T-helper 1 cell (primary cell): Measurements from ENCODE around the gene PEX13.

Experiments used
- DNase-seq, 5 donors: peaks; one replicate each; pipeline ENCODE4 v3.0.0-alpha.2; 2012 to 2020

Gene PEX13

GRCh38 chr2:61085883-61086282 is 68.4 kb downstream of the PEX13 start:
- no peak for DNase-seq

DNA sequence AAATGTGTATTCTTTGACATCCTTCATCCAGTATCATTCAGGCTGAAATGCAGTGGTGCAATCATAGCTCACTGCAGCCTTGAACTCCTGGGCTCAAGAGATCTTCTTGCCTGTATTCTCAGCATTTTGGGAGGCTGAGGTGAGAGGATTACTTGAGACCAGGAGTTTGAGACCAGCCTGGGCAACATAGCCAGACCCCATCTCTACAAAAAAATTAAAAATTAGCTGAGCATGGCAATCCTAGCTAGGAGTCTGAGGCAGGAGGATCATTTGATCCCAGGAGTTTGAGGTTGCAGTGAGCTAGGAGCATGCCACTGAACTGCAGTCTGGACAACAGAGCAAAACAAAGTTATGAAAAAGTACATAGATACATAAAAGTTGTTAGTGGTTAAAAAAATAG is 72.3 kb downstream of the PEX13 start:
- no peak for DNase-seq

GRCh38 chr2:61090386-61090921 is 72.9 kb downstream of the PEX13 start:
- no peak for DNase-seq

GRCh38 chr2:61091485-61091884 is 74.0 kb downstream of the PEX13 start:
- DNase-seq = no peak

DNA sequence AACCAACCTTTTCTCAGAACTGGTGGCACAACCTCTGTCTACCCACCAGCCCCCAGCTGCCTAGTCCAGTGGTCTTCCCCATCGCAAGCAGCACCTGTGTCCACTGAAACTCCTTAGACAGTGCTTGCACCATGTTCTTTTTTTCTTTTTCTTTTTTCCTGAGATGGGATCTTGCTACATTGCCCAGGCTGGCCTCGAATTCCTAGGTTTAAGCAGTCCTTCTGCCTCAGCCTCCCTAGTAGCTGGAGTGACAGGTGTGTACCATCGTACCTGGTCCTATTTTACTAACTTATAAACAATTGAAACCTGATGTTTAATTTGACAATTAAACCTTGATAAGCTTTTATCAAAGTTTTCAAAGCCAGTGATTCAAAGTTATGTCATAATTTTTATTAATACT is 78.9 kb downstream of the PEX13 start:
- DNase-seq = no peak

GRCh38 chr2:61100801-61101200 is 83.3 kb downstream of the PEX13 start:
- no peak for DNase-seq
